ENCODE measurements around the gene BRDT. TPM values are rescaled to one million over a fixed set of nuclear protein-coding genes. Genes with fewer than 3 reads are reported as not detected.

BRDT gene
- total RNA-seq, 1 donor from 2014 or later, result not detected

DNA sequence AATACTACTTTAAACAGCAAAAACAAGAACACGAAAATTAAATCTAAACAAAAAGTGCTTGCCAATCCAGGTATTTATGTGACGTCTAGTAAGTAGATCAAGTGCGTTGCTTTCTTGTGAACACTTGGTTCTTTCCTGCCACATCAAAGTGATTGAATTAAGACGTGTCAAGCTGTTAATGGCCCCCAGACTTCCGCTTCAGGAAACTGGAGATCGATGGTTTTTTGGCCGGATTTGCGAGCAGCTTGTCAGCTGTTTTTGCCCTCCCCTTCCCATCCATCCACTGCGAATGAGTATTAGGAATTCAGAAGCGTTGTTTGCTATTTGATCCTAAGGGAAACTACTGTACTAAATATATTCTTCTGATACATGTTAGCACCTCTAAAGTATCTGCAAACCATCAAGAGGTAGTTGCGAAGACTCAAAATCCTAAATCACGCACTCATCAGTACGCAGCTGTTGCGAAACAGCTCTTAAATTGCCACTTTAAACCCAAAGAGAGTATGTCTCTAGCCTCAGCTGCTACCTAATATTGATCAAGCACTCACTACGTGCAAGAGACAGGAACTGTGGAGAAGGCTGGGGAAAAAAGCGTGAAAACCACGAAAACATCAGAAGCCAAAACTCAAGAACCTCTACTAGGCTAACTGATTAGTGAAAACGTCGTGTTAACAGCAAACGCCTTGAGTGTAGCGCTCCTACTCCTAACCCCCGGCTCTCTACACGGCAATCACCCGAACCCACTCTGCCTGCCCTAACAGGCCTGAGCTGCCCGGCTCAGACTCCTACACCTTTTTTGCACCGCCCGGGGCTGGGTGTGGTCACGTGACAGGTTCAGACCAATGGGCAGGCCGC, 473 bp upstream of the BRDT start:
- Histone ChIP-seq H3K4me3 (no peak overlapping the region), H3K9me3 (no peaks in the 10 kb centered on the region), H3K27me3 (ENCODE audit: low read depth) (no peaks in the 10 kb centered on the region), H3K36me3 (no peaks in the 10 kb centered on the region), H3K4me1 (no peaks in the 10 kb centered on the region), H3K27ac (no peak overlapping the region)
- ATAC-seq (peak; percentile 46 to 68), DNase-seq (no peak)
- intact Hi-C loops (cut with DNase I), result no loop called here
- TF ChIP-seq, protein P1, sequence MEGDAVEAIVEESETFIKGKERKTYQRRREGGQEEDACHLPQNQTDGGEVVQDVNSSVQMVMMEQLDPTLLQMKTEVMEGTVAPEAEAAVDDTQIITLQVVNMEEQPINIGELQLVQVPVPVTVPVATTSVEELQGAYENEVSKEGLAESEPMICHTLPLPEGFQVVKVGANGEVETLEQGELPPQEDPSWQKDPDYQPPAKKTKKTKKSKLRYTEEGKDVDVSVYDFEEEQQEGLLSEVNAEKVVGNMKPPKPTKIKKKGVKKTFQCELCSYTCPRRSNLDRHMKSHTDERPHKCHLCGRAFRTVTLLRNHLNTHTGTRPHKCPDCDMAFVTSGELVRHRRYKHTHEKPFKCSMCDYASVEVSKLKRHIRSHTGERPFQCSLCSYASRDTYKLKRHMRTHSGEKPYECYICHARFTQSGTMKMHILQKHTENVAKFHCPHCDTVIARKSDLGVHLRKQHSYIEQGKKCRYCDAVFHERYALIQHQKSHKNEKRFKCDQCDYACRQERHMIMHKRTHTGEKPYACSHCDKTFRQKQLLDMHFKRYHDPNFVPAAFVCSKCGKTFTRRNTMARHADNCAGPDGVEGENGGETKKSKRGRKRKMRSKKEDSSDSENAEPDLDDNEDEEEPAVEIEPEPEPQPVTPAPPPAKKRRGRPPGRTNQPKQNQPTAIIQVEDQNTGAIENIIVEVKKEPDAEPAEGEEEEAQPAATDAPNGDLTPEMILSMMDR (IDR thresholded peaks at IDR 0.05), result no peak

DNA sequence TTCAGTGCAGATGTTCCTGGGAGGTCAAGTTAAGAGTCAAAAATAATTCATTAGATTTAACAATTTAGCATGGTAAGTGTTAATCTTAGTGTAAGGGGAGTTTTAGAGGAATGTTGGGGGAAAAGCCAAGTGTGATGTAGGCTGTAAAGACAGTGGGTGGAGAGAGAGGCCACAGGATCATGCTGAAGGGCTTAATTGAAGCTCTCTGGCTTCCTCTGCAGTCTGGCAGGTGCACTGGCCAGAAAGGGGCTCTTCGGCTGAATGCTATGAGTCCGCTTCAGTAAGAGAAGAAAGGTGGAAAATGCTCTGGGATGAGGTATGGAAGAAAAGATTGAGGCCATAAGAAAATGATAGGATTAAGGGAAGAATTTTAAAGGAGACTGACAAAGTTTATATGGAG, 3.0 kb downstream of the BRDT start:
- ATAC-seq, result no peak

DNA sequence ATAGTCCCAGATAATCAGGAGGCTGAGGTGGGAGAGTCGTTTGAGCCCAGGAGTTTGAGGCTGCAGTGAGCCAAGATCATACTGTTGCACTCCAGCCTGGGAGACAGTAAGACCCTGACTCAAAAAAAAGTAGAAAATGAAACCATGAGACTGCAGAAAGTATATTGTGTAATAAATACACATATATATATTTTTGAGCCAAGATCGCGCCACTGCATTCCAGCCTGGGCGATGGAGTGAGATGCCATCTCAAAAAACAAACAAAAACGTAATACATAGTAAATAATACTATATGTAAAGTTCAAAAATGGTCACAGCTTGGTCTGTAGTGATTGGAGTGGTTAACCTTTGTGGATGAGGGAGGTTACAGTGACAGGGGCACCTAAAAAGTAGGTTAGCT, 9.7 kb downstream of the BRDT start:
- DNase-seq (no peak), ATAC-seq (no peak)
- Histone ChIP-seq H3K4me3 (no peak overlapping the region), H3K27me3 (ENCODE audit: low read depth) (no peaks in the 10 kb centered on the region), H3K4me1 (no peaks in the 10 kb centered on the region), H3K36me3 (no peaks in the 10 kb centered on the region), H3K9me3 (no peaks in the 10 kb centered on the region), H3K27ac (no peak overlapping the region)
- TF ChIP-seq, protein P1 (IDR thresholded peaks at IDR 0.05), result no peak
- intact Hi-C loops (cut with DNase I), result no loop called here

More for the DNA sequence above, 3.0 kb downstream of the BRDT start:
- TF ChIP-seq, protein P1 (IDR thresholded peaks at IDR 0.05), result no peak
- H3K4me1 ChIP-seq, result no peaks in the 10 kb centered on the region
- no peaks in the 10 kb centered on the region for H3K27me3 ChIP-seq (ENCODE audit: low read depth)
- no peak for DNase-seq
- intact Hi-C loops (cut with DNase I), result no loop called here
- H3K27ac ChIP-seq, result no peak overlapping the region
- no peaks in the 10 kb centered on the region for H3K9me3 ChIP-seq
- H3K36me3 ChIP-seq, result no peaks in the 10 kb centered on the region
- H3K4me3 ChIP-seq, result no peak overlapping the region

DNA sequence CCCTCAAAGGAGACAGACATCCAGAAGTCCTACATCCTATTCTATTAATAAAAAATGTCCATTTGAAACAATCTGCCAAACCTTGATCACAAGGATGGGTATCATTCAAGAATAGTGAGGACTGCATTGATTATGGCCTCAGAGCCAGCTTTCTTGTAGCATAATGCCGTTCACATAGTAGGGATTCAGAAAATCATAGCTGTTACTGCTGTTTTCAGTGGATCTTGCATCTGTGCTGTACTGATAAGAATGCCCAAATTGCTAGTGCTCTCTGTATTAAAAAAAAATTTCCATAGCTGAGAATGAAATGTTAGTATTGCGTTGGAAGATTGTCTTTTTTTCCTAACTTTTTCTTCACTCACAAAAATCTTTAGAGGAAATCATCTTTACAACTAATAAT, 19.1 kb downstream of the BRDT start:
- ATAC-seq, result no peak
- no peaks in the 10 kb centered on the region for H3K36me3 ChIP-seq
- H3K27me3 ChIP-seq (ENCODE audit: low read depth), result no peaks in the 10 kb centered on the region
- intact Hi-C loops (cut with DNase I), result no loop called here
- H3K27ac ChIP-seq, result no peak overlapping the region
- DNase-seq, result no peak
- TF ChIP-seq, protein P1 (IDR thresholded peaks at IDR 0.05), result no peak
- H3K4me1 ChIP-seq, result no peaks in the 10 kb centered on the region
- H3K9me3 ChIP-seq, result no peaks in the 10 kb centered on the region
- no peak overlapping the region for H3K4me3 ChIP-seq

DNA sequence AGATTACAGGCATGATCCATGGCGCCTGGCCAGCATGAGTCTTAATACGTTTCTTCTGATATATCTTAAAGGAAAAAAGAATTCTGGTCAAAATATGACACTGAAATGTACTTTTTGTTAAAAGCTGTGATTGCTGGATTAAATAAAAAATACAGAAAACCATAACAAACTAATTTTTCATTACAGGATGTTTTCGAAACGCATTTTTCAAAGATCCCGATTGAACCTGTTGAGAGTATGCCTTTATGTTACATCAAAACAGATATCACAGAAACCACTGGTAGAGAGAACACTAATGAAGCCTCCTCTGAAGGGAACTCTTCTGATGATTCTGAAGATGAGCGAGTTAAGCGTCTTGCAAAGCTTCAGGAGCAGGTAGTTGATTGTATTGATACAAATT, 30.2 kb downstream of the BRDT start:
- Histone ChIP-seq H3K4me3 (no peak overlapping the region), H3K4me1 (no peaks in the 10 kb centered on the region), H3K36me3 (no peaks in the 10 kb centered on the region), H3K27ac (no peak overlapping the region), H3K9me3 (no peaks in the 10 kb centered on the region), H3K27me3 (ENCODE audit: low read depth) (no peaks in the 10 kb centered on the region)
- intact Hi-C loops (cut with DNase I), result no loop called here
- DNase-seq (no peak), ATAC-seq (no peak)
- TF ChIP-seq, protein P1 (IDR thresholded peaks at IDR 0.05), result no peak
